Embryonic facial prominence (tissue), 1 donor: ENCODE data around the gene FHAD1.
A peak's percentile ranks its signal among the peaks of the same experiment; 100 is the strongest.

Experiments used
- DNase-seq: peaks from one replicate; pipeline ENCODE4 v3.0.0-alpha.2; 2016; ENCODE audit errors: extremely low spot score

The FHAD1 gene

GRCh38 chr1:15400627-15401026, 153.6 kb downstream of the FHAD1 start:
- no peak for DNase-seq

- DNase-seq: no peak
Observed at GRCh38 chr1:15401391-15402055, 154.5 kb downstream of the FHAD1 start.

GRCh38 chr1:15402809-15403450, 155.9 kb downstream of the FHAD1 start:
- DNase-seq: no peak

- DNase-seq: no peak
Observed at GRCh38 chr1:15403962-15404580, 157.0 kb downstream of the FHAD1 start.

GRCh38 chr1:15405106-15405850, 158.3 kb downstream of the FHAD1 start:
- no peak for DNase-seq

GRCh38 chr1:15406614-15407559, 159.9 kb downstream of the FHAD1 start:
- DNase-seq: no peak

GRCh38 chr1:15407580-15407979, 160.6 kb downstream of the FHAD1 start:
- no peak for DNase-seq

- no peak for DNase-seq
Observed at GRCh38 chr1:15408890-15409387, 161.9 kb downstream of the FHAD1 start.

- DNase-seq: peak; percentile 75
Observed at GRCh38 chr1:15409388-15410222, 162.6 kb downstream of the FHAD1 start, which contains the start of gene EFHD2. Gene EFHD2 (plus strand): TSS chr1:15409888. CDS start chr1:15409972, 84 bp downstream.

- no peak for DNase-seq
Observed at GRCh38 chr1:15410223-15410883, 163.3 kb downstream of the FHAD1 start.

GRCh38 chr1:15410884-15411245, 163.8 kb downstream of the FHAD1 start:
- DNase-seq: no peak

GRCh38 chr1:15411593-15412137, 164.6 kb downstream of the FHAD1 start:
- no peak for DNase-seq

GRCh38 chr1:15412175-15412800, 165.3 kb downstream of the FHAD1 start:
- DNase-seq: no peak

- DNase-seq: no peak
Observed at GRCh38 chr1:15412843-15413242, 165.8 kb downstream of the FHAD1 start.

- DNase-seq: no peak
Observed at GRCh38 chr1:15413563-15414444, 166.8 kb downstream of the FHAD1 start.

GRCh38 chr1:15414445-15414983, 167.5 kb downstream of the FHAD1 start:
- no peak for DNase-seq
